NAMALWA (cell line): Measurements from ENCODE around the gene MRPL47.
A peak's percentile ranks its signal among the peaks of the same experiment; 100 is the strongest.

Experiments used
- DNase-seq: peaks from one replicate; pipeline ENCODE4 v3.0.0-alpha.2; 2015; ENCODE audit warnings: low spot score

Gene MRPL47

GRCh38 chr3:179590669-179591068 lies 13.8 kb downstream of the MRPL47 start:
- no peak for DNase-seq

- DNase-seq: no peak
These were observed 15.3 kb downstream of the MRPL47 start for GRCh38 chr3:179589143-179589542.

GRCh38 chr3:179580992-179581391 lies 23.4 kb downstream of the MRPL47 start:
- no peak for DNase-seq

GRCh38 chr3:179565496-179565895 lies 38.9 kb downstream of the MRPL47 start:
- no peak for DNase-seq

DNA sequence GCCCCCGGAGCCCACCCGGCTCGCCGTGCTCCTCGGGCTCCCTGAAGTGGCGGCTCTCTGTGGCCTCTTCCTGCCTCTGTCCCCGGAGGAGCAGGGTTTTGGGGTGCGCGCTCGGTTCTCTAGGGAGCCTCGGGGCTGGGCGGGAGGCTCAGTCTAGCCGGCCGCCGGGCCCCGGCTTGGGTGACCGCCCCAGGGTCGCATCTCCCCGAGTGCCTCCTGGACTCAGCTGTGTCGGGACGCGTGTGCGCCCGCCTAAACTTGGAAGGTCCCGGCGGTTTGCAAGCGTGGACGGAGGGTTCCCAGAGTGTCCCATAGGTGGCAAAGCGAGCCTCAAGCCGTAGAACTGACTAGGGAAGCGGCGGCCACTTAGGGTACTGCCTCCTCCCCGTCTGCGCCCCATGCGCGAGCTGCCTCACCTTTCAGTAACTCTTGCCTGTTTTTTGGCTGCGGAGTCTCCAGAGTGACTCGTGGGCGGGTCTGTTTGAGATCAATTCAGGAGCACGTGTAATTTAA lies 41.1 kb downstream of the MRPL47 start:
- DNase-seq: peak; percentile 88

GRCh38 chr3:179562591-179563270 lies 41.7 kb downstream of the MRPL47 start, which contains the start of gene ACTL6A:
TSS of gene ACTL6A (plus strand) at chr3:179562926. CDS start at chr3:179563093, 167 bp downstream.
- peak; percentile 100 for DNase-seq

DNA sequence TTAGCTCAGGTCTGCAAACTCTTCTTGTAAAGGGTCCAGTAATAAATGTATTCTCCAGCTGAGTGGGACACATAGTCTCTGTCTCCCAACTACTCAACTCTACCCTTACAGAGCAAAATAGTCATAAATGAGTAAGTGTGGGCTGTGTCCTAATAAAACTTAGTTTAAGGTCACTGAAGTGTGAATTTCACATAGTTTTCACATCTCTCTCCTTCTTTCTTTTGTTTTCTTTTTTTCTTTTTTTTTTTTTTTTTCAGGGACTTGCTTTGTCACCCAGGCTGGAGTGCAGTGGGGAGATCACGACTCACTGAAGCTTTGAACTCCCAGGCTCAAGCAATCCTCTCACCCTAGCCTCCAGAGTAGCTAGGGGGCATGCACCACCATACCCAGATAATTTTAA lies 43.6 kb downstream of the MRPL47 start:
- DNase-seq: no peak

DNA sequence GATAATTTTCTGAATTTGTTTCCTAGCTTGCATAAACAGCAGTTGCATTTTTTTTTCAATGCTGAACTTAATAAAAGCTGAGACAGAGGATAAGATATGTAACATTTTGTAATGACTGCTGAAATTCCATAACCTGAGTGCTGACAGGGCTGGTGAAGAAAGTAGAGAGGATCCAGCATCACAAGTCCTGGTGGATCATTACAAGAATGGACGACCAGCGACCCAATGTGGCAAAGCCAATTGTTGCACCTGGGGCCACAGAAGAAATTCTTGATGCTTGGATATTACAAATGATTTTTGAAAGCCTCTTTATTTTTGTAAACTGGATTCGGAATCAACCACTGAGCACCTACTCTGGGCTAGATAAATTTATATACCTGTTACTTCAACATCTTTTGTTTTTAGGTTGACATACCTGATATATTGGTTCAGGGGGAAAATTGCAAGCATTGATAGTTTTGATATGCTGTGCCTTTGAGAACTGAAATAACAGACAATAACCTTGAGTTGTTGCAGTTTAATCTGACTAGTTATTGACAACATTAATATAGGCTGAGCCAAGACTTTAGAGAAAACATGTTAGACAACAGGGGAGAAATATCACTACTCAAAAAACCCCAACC lies 45.6 kb downstream of the MRPL47 start:
- DNase-seq: peak; percentile 85

DNA sequence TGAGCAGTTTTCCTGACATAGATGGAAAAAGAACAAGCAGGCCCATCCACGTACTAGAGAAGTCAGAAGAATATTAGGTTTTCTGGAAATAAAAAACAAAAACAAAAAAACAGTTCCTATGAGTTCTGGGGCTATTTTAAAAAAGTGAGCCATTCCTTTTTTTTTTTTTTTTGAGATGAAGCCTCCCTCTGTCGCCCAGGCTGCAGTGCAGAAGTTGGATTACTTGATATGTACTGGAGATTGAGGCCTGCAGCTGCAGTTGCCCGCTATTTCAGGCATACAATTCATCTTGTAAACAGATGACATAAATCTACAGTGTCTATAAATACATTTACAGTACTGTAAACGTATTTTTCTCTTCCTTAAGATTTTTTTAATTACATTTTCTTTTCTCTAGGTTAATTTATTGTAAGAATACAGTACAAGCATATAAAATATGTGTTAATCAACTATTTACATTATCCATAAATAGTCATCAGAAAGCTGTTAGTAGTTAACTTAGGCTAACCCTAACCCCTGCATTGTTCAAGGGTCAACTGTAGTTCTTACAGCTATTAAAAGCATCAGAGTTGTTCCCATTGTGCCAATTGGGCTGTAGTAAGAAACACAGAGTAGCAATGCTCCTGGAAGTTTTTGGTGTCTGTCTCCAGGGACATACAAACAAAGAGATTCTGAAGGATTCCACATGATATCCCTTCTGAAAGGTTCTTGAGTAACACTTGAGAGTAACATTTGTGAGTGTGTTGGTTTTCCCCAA lies 52.9 kb downstream of the MRPL47 start:
- peak; percentile 71 for DNase-seq

- no peak for DNase-seq
These were observed 57.6 kb downstream of the MRPL47 start for GRCh38 chr3:179546814-179547241.

- DNase-seq: no peak
These were observed 59.3 kb downstream of the MRPL47 start for GRCh38 chr3:179544981-179545645.

DNA sequence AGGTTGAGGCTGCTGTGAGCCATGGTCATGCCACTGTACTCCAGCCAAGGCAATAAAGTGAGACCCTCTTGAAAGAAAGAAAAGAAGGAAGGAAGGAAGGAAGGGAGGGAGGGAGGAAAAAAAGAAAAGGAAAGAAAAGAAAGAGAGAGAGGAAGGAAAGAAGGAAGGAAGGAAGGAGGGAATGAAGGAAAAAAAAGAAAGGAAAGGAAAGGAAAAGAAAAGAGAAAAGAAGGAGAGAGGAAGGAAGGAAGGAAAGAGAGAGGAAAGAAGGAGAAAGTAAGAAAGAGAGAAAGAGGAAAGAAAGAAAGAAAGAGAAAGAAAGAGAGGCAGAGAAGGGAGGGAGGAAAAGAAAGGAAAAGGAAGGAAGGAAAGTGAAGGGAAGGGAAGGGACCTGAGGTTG lies 62.1 kb downstream of the MRPL47 start:
- no peak for DNase-seq

DNA sequence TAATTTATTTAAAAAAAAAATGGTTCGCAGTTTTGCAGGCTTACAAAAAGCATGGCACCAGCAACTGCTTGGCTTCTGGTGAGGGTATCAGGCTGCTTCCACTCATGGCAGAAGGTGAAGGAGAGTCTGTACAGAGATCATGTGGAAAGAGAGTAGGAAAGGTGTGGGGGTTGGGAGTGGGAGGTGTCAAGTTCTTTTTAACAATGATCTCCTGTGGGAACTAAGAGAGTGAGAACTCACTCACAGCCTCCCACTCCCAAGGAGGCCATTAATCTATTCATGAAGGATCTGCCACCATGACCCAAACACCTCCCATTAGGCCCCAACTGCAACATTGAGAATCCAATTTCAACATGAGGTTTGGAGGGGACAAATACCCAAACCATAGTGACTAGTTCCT lies 62.8 kb downstream of the MRPL47 start:
- no peak for DNase-seq

DNA sequence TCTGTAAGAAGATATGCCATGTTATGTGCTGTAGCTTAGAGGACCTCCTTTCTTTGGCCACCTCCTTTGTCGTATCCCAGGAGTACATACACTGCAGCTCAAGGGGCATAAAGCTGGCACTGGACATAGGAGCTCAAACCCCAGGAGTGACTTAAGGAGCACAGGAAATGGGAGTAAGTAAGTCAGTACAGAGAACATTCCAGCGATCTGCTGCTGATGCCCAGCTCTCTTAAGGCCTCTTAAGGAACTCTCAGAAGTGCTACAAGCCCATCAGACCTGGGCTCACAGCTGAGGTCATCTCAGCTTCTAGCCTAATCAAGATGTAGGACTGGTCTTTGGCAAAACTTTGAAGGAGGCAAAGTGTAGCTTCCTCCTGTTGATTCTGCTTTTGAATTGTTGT lies 63.3 kb downstream of the MRPL47 start:
- DNase-seq: no peak
